Measurements from ENCODE around the gene AZGP1. TPM values are rescaled to one million over a fixed set of nuclear protein-coding genes. Genes with fewer than 3 reads are reported as not detected.

Gene AZGP1
- 0.50 and 0.60 TPM in 2 replicates for total RNA-seq (ENCODE audit: low replicate concordance)
- long read RNA-seq, result 0 reads

DNA sequence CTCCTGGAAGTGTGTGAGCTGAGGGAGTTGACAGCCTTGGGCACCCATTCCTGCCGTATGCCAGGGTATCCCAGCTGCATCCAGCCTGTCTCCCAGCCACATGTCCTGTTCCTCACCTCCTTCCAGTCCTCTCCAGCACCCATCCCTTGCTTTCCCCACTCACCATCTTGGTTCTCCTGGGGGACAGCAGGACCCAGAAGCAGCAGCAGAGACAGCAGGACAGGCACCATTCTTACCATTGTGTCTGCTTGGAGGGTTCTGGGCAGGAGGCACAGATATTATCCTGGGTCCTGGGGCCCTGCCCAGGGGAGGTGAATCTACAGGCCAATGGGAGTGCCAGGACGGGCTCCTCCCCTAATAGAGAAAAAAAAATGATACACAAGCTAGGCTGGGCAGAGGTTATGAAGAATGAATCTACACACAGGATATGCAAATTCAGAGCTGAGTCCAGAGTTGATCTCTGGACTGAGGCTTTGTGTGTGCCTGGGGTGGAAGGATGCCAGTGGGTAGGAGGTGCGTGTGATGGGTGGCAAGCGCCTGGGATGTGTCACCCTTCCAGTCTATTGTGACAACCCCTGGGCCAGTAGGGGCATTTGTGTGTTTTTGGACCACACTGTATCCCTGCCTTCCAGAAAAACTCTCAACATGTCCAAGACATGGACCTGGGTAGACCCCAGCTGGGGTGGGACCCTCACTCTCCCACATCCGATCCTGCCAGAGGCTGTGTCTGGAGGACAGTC is at the start of gene AZGP1:
Gene AZGP1 (minus strand): TSS at position 250 of the 740 bp plus-strand sequence. CDS start 11 bp downstream, at position 239.
- Mint-ChIP-seq H3K4me3 (no peak within 1 kb of the TSS), H3K9me3 (no peaks in the 10 kb centered on the region), H3K4me1 (ENCODE audit: unreplicated experiment) (no peaks in the 10 kb centered on the region), H3K27me3 (peaks cover 18% of the 10 kb centered on the region), H3K27ac (no peak within 1 kb of the TSS), H3K36me3 (no peaks in the 10 kb centered on the region)
- DNase-seq (ENCODE audit: extremely low spot score, unreplicated experiment), result no peak
- TF ChIP-seq, protein P1, sequence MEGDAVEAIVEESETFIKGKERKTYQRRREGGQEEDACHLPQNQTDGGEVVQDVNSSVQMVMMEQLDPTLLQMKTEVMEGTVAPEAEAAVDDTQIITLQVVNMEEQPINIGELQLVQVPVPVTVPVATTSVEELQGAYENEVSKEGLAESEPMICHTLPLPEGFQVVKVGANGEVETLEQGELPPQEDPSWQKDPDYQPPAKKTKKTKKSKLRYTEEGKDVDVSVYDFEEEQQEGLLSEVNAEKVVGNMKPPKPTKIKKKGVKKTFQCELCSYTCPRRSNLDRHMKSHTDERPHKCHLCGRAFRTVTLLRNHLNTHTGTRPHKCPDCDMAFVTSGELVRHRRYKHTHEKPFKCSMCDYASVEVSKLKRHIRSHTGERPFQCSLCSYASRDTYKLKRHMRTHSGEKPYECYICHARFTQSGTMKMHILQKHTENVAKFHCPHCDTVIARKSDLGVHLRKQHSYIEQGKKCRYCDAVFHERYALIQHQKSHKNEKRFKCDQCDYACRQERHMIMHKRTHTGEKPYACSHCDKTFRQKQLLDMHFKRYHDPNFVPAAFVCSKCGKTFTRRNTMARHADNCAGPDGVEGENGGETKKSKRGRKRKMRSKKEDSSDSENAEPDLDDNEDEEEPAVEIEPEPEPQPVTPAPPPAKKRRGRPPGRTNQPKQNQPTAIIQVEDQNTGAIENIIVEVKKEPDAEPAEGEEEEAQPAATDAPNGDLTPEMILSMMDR (conservative IDR thresholded peaks at IDR 0.05), result no peak

DNA sequence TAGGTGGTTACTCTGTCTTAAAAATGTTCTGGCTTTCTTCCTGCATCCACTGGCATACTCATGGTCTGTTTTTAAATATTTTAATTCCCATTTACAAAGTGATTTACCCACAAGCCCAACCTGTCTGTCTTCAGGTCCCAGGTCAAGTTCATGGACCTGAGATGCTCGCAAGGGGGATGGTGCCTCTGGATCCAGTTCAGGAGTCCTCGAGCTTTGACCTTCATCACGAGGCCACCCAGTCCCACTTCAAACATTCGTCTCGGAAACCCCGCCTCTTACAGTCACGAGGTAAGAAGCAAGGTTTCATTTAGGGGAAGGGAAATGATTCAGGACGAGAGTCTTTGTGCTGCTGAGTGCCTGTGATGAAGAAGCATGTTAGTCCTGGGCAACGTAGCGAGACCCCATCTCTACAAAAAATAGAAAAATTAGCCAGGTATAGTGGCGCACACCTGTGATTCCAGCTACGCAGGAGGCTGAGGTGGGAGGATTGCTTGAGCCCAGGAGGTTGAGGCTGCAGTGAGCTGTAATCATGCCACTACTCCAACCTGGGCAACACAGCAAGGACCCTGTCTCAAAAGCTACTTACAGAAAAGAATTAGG is 48.3 kb upstream of the AZGP1 start:
- Mint-ChIP-seq H3K9me3 (no peaks in the 10 kb centered on the region), H3K27me3 (no peaks in the 10 kb centered on the region), H3K4me1 (ENCODE audit: unreplicated experiment) (peaks cover 19% of the 10 kb centered on the region), H3K36me3 (peaks cover 31% of the 10 kb centered on the region), H3K27ac (no peak overlapping the region), H3K4me3 (no peak overlapping the region)
- TF ChIP-seq, protein P1 (conservative IDR thresholded peaks at IDR 0.05), result no peak
- DNase-seq (ENCODE audit: extremely low spot score, unreplicated experiment), result no peak

DNA sequence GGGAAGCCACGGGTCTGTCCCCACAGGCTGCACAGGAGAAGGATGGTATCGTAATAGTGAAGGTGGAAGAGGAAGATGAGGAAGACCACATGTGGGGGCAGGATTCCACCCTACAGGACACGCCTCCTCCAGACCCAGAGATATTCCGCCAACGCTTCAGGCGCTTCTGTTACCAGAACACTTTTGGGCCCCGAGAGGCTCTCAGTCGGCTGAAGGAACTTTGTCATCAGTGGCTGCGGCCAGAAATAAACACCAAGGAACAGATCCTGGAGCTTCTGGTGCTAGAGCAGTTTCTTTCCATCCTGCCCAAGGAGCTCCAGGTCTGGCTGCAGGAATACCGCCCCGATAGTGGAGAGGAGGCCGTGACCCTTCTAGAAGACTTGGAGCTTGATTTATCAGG is 47.7 kb upstream of the AZGP1 start:
- Mint-ChIP-seq H3K27me3 (no peaks in the 10 kb centered on the region), H3K9me3 (no peaks in the 10 kb centered on the region), H3K4me3 (no peak overlapping the region), H3K27ac (peak overlapping the region; percentile 86), H3K36me3 (peaks cover 30% of the 10 kb centered on the region), H3K4me1 (ENCODE audit: unreplicated experiment) (peaks cover 19% of the 10 kb centered on the region)
- DNase-seq (ENCODE audit: extremely low spot score, unreplicated experiment), result no peak
- TF ChIP-seq, protein P1 (conservative IDR thresholded peaks at IDR 0.05), result no peak

DNA sequence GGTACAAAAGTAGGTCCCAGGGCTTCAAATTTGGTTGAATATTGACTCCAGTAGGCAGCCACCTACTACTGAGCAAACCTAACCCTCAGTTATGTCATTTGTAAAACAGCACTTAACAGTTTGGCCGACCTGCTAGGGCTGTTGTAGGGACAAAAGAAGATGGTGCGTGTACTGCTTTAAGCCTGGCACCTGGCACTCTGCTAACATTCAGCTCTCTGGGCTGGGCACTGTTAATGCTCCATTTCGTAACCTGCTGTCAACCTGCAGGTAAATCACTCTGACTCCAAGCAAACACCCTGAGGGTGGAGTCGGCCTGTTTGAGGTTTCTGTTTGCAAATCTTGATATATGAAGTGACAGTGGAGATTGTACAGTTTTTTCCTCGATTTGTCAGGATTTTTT is 46.8 kb upstream of the AZGP1 start:
- Mint-ChIP-seq H3K27me3 (no peaks in the 10 kb centered on the region), H3K27ac (peak overlapping the region; percentile 86), H3K36me3 (peaks cover 30% of the 10 kb centered on the region), H3K4me3 (peak overlapping the region; percentile 75), H3K9me3 (no peaks in the 10 kb centered on the region), H3K4me1 (ENCODE audit: unreplicated experiment) (peaks cover 24% of the 10 kb centered on the region)
- TF ChIP-seq, protein P1 (conservative IDR thresholded peaks at IDR 0.05), result no peak
- no peak for DNase-seq (ENCODE audit: extremely low spot score, unreplicated experiment)

DNA sequence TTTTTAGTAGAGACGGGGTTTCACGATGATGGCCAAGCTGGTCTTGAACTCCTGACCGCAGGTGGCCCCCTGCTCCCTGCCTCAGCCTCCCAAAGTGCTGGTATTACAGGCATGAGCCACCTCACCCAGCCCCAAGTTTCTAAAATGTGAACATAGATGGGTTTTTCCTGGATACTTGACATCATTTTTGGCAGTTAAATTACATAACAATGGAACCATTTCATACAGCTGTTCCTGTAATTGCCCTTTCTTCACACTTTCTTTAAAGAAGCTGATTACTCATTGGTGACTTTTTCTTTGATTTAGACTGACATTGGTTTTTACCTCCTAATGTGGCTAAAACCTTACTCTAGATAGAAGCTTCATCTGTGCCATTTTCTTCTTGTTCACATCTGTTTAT is 45.5 kb upstream of the AZGP1 start:
- TF ChIP-seq, protein P1 (conservative IDR thresholded peaks at IDR 0.05), result no peak
- H3K27me3 Mint-ChIP-seq, result no peaks in the 10 kb centered on the region
- peak overlapping the region; percentile 86 for H3K27ac Mint-ChIP-seq
- peaks cover 30% of the 10 kb centered on the region for H3K36me3 Mint-ChIP-seq
- no peak overlapping the region for H3K4me3 Mint-ChIP-seq
- H3K4me1 Mint-ChIP-seq (ENCODE audit: unreplicated experiment), result peaks cover 30% of the 10 kb centered on the region
- DNase-seq (ENCODE audit: extremely low spot score, unreplicated experiment), result no peak
- no peaks in the 10 kb centered on the region for H3K9me3 Mint-ChIP-seq
